Measurements from ENCODE around the gene DESI1. TPM values are rescaled to one million over a fixed set of nuclear protein-coding genes. Genes with fewer than 3 reads are reported as not detected.

DESI1 gene
- total and polyA plus RNA-seq, 2 donors (not counting 1 experiment from before 2014, with no cell fraction given): 17.3 to 26.3 TPM

DNA sequence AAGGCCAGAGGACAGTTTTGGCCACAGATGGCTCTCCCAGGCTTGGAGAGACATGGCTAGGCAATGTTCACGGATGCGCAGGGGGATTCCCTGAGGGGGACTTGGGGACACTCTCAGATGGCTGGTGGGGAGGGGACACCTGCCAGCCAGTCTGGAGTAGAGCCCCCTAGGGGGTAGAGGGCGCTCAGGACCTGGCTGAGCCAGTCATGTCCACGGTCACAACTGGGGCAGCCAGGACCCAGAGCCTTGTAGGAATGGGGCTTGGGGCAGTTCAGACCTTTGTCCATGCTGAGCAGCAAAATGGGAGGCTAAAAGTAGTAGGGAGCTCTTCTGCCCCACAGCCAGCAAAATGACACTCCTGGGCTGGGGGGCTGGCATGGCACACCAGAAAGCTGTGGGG, 58.4 kb downstream of the DESI1 start:
- H3K27me3 Mint-ChIP-seq: peaks cover 32% of the 10 kb centered on the region
- H3K4me2 ChIP-seq (replicated peaks; ENCODE audit: low read depth, low read length, poor library complexity, severe bottlenecking): no peak overlapping the region
- POLR2A ChIA-PET: no interaction called here

DNA sequence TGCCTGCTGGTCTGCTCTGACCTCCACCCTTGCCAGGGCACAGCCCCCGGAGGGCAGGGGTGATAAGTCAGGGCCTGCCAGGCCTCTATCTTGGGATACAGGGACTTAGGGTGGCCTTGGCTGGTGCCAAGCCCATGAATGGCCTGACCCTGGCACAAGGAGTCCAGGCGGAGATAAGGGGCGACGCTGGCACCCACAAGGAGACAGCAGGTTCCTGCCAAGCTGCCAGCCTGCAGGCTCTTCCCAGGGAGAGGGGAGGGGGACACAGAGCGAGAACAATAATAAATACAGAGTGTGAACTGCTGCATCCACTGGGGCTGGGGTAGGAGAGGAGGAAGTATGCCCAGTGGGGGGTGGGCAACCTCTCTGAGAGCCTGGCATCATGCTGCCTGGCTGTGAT, 59.1 kb downstream of the DESI1 start:
- no peaks in the 10 kb centered on the region for H3K9me3 Mint-ChIP-seq (ENCODE audit: insufficient read depth)
- no peak overlapping the region for H3K4me2 ChIP-seq (replicated peaks; ENCODE audit: low read depth, low read length, poor library complexity, severe bottlenecking)
- no peaks in the 10 kb centered on the region for H3K36me3 ChIP-seq (replicated peaks in 1 of 2; ENCODE audit: control extremely low read depth in 1 of 2, control insufficient read depth in 1 of 2, extremely low read depth in 1 of 2, insufficient read depth in 2 of 2, low read length in 1 of 2)
- no peak overlapping the region for H3K4me3 Mint-ChIP-seq
- peaks cover 0 to 38% (median 6%) of the 10 kb centered on the region in 4 experiments for H3K27me3 ChIP-seq (replicated peaks in 1 of 4; ENCODE audit: control extremely low read depth in 1 of 4, control insufficient read depth in 3 of 4, insufficient read depth in 4 of 4, low read length in 3 of 4)
- ATAC-seq (ENCODE audit: low read depth): no peak
- H2AFZ ChIP-seq (ENCODE audit: insufficient read depth, low read depth, low read length, poor library complexity, severe bottlenecking): no peak overlapping the region
- ChIA-PET CTCF (no interaction called here), POLR2A (no interaction called here)
- H3K79me2 ChIP-seq (ENCODE audit: control insufficient read depth, insufficient read depth, low read length): no peaks in the 10 kb centered on the region
- H3K27ac Mint-ChIP-seq: no peak overlapping the region
- H3K4me1 Mint-ChIP-seq: no peaks in the 10 kb centered on the region
- DNase-seq: no peak
- no peaks in the 10 kb centered on the region for H3K4me1 ChIP-seq (ENCODE audit: control insufficient read depth in 2 of 2, insufficient read depth in 2 of 2, low read length in 2 of 2)
- no peaks in the 10 kb centered on the region for H4K20me1 ChIP-seq (ENCODE audit: control insufficient read depth, insufficient read depth, low read length, poor library complexity, severe bottlenecking)
- no peak for TF ChIP-seq EZH2 (IDR thresholded peaks at IDR 0.05; ENCODE audit: borderline replicate concordance, insufficient read depth, low read depth, low read length, poor library complexity, severe bottlenecking)
- TF ChIP-seq, protein P1, sequence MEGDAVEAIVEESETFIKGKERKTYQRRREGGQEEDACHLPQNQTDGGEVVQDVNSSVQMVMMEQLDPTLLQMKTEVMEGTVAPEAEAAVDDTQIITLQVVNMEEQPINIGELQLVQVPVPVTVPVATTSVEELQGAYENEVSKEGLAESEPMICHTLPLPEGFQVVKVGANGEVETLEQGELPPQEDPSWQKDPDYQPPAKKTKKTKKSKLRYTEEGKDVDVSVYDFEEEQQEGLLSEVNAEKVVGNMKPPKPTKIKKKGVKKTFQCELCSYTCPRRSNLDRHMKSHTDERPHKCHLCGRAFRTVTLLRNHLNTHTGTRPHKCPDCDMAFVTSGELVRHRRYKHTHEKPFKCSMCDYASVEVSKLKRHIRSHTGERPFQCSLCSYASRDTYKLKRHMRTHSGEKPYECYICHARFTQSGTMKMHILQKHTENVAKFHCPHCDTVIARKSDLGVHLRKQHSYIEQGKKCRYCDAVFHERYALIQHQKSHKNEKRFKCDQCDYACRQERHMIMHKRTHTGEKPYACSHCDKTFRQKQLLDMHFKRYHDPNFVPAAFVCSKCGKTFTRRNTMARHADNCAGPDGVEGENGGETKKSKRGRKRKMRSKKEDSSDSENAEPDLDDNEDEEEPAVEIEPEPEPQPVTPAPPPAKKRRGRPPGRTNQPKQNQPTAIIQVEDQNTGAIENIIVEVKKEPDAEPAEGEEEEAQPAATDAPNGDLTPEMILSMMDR (IDR thresholded peaks at IDR 0.05): no peak
- H3K27me3 Mint-ChIP-seq: peaks cover 35% of the 10 kb centered on the region
- no peak overlapping the region for H3K27ac ChIP-seq (ENCODE audit: low read length in 2 of 2)
- H3K4me3 ChIP-seq (ENCODE audit: control extremely low read depth in 1 of 5, extremely low read depth in 1 of 5, insufficient read depth in 1 of 5, low read depth in 2 of 5, low read length in 4 of 5): no peak overlapping the region
- intact Hi-C loops (cut with micrococcal nuclease): no loop called here
- 92% methylated on average over 5 of the region's 5 CpGs for WGBS (ENCODE audit: insufficient coverage)
- H3K9ac ChIP-seq (ENCODE audit: low read length): no peak overlapping the region
- no peaks in the 10 kb centered on the region for H3K9me3 ChIP-seq (ENCODE audit: control extremely low read depth in 1 of 3, control insufficient read depth in 2 of 3, insufficient read depth in 1 of 3, low read length in 2 of 3)

More for the DNA sequence above, 58.4 kb downstream of the DESI1 start:
- Mint-ChIP-seq H3K4me3 (no peak overlapping the region), H3K9me3 (ENCODE audit: insufficient read depth) (no peaks in the 10 kb centered on the region), H3K4me1 (no peaks in the 10 kb centered on the region), H3K27ac (no peak overlapping the region)
- CTCF ChIA-PET: no interaction called here
- TF ChIP-seq EZH2 (IDR thresholded peaks at IDR 0.05; ENCODE audit: borderline replicate concordance, insufficient read depth, low read depth, low read length, poor library complexity, severe bottlenecking): no peak
- TF ChIP-seq, protein P1 (IDR thresholded peaks at IDR 0.05): no peak
- intact Hi-C loops (cut with micrococcal nuclease): no loop called here
- Histone ChIP-seq H3K27me3 (replicated peaks in 1 of 4; ENCODE audit: control extremely low read depth in 1 of 4, control insufficient read depth in 3 of 4, insufficient read depth in 4 of 4, low read length in 3 of 4) (peaks cover 0 to 35% (median 6%) of the 10 kb centered on the region in 4 experiments), H3K79me2 (ENCODE audit: control insufficient read depth, insufficient read depth, low read length) (no peaks in the 10 kb centered on the region), H3K27ac (ENCODE audit: low read length in 2 of 2) (no peak overlapping the region), H3K4me3 (ENCODE audit: control extremely low read depth in 1 of 5, extremely low read depth in 1 of 5, insufficient read depth in 1 of 5, low read depth in 2 of 5, low read length in 4 of 5) (no peak overlapping the region), H3K9ac (ENCODE audit: low read length) (no peak overlapping the region), H3K9me3 (ENCODE audit: control extremely low read depth in 1 of 3, control insufficient read depth in 2 of 3, insufficient read depth in 1 of 3, low read length in 2 of 3) (no peaks in the 10 kb centered on the region), H4K20me1 (ENCODE audit: control insufficient read depth, insufficient read depth, low read length, poor library complexity, severe bottlenecking) (no peaks in the 10 kb centered on the region), H3K4me1 (ENCODE audit: control insufficient read depth in 2 of 2, insufficient read depth in 2 of 2, low read length in 2 of 2) (no peaks in the 10 kb centered on the region), H3K36me3 (replicated peaks in 1 of 2; ENCODE audit: control extremely low read depth in 1 of 2, control insufficient read depth in 1 of 2, extremely low read depth in 1 of 2, insufficient read depth in 2 of 2, low read length in 1 of 2) (no peaks in the 10 kb centered on the region), H2AFZ (ENCODE audit: insufficient read depth, low read depth, low read length, poor library complexity, severe bottlenecking) (no peak overlapping the region)
- 88% methylated on average over 4 of the region's 4 CpGs for WGBS (ENCODE audit: insufficient coverage)
- ATAC-seq (ENCODE audit: low read depth): no peak
- DNase-seq: no peak

All from B cell (primary cell).